ENCODE measurements around the gene SLC44A2.

SLC44A2 gene

GRCh38 chr19:10617409-10618121, 7.8 kb upstream of the SLC44A2 start:
- DNase-seq: no peak

- DNase-seq: no peak
Measured at GRCh38 chr19:10618846-10619245, 6.5 kb upstream of the SLC44A2 start.

GRCh38 chr19:10620786-10621185, 4.6 kb upstream of the SLC44A2 start:
- DNase-seq: no peak

GRCh38 chr19:10621966-10622365, 3.4 kb upstream of the SLC44A2 start:
- no peak for DNase-seq

GRCh38 chr19:10624585-10624984, 768 bp upstream of the SLC44A2 start:
- DNase-seq: no peak

- no peak for DNase-seq
Measured at GRCh38 chr19:10625762-10626138, 397 bp downstream of the SLC44A2 start.

- DNase-seq: no peak
Measured at GRCh38 chr19:10631874-10632273, 6.5 kb downstream of the SLC44A2 start.

GRCh38 chr19:10634430-10634829, 9.1 kb downstream of the SLC44A2 start:
- no peak for DNase-seq

- no peak for DNase-seq
Measured at GRCh38 chr19:10634963-10635362, 9.6 kb downstream of the SLC44A2 start.

- no peak for DNase-seq
Measured at GRCh38 chr19:10636304-10636972, 11.1 kb downstream of the SLC44A2 start.

GRCh38 chr19:10637894-10638293, 12.5 kb downstream of the SLC44A2 start:
- no peak for DNase-seq

- DNase-seq: no peak
Measured at GRCh38 chr19:10639836-10640235, 14.5 kb downstream of the SLC44A2 start.

- DNase-seq: no peak
Measured at GRCh38 chr19:10640361-10640760, 15.0 kb downstream of the SLC44A2 start.

GRCh38 chr19:10641248-10641647, 15.9 kb downstream of the SLC44A2 start:
- DNase-seq: no peak

GRCh38 chr19:10642473-10643171, 17.3 kb downstream of the SLC44A2 start:
- no peak for DNase-seq

- no peak for DNase-seq
Measured at GRCh38 chr19:10643172-10643967, 18.0 kb downstream of the SLC44A2 start.

- no peak for DNase-seq
Measured at GRCh38 chr19:10643968-10644259, 18.6 kb downstream of the SLC44A2 start.

- DNase-seq: peak; percentile 52
Measured at GRCh38 chr19:10644260-10645007, 19.1 kb downstream of the SLC44A2 start.

- DNase-seq: no peak
Measured at GRCh38 chr19:10646456-10647159, 21.3 kb downstream of the SLC44A2 start.

- no peak for DNase-seq
Measured at GRCh38 chr19:10648360-10648759, 23.0 kb downstream of the SLC44A2 start.

GRCh38 chr19:10651851-10652250, 26.5 kb downstream of the SLC44A2 start:
- no peak for DNase-seq

- DNase-seq: no peak
Measured at GRCh38 chr19:10653482-10653731, 28.1 kb downstream of the SLC44A2 start.

All from NCI-H1694 (cell line).